CD4-positive, CD25-positive, alpha-beta regulatory T cell (primary cell): ENCODE measurements around the gene ERMARD. TPM values are rescaled to one million over a fixed set of nuclear protein-coding genes. Genes with fewer than 3 reads are reported as not detected.
A peak's percentile ranks its signal among the peaks of the same experiment; 100 is the strongest.

ENCODE experiments used
- ATAC-seq, 2 donors: fragments of 150-1000 bp; cut with Tn5 transposase; one replicate each; pipeline ENCODE4 v1.10.0; 2021; ENCODE audit warnings: low read depth in 2 of 2, moderate number of reproducible peaks in 2 of 2, moderate library complexity in 1 of 2
- DNase-seq, 3 donors: peaks; one replicate each; pipeline versions ENCODE4 v3.0.0 to v3.0.0-alpha.2; 2012 to 2022; ENCODE audit warnings: mixed read lengths in 1 of 3
- H3K27ac ChIP-seq: one replicate; pipeline ENCODE4 v1.7.0; 2013; ENCODE audit warnings: mild to moderate bottlenecking, low read length; ENCODE audit not compliant: insufficient read depth, poor library complexity, severe bottlenecking
- H3K27me3 ChIP-seq: one replicate; pipeline ENCODE4 v1.7.0; 2013; ENCODE audit warnings: low read length; ENCODE audit not compliant: control insufficient read depth, insufficient read depth
- H3K36me3 ChIP-seq: one replicate; pipeline ENCODE4 v1.7.0; 2013; ENCODE audit warnings: mild to moderate bottlenecking, low read length, moderate library complexity; ENCODE audit not compliant: control insufficient read depth, insufficient read depth
- H3K4me1 ChIP-seq: 2 replicates; pipeline ENCODE4 v1.7.0; 2013; ENCODE audit warnings: mild to moderate bottlenecking, low read length; ENCODE audit not compliant: insufficient read depth, control insufficient read depth, poor library complexity, severe bottlenecking
- H3K4me3 ChIP-seq: one replicate; pipeline ENCODE4 v1.7.0; 2013; ENCODE audit warnings: low read depth, mild to moderate bottlenecking, low read length, moderate library complexity
- H3K9me3 ChIP-seq, 2 experiments: 1 replicate in 1 of 2; 2 replicates in 1 of 2; pipeline ENCODE4 v1.7.0; 2013; ENCODE audit warnings: low read length in 2 of 2, mild to moderate bottlenecking in 1 of 2, moderate library complexity in 1 of 2; ENCODE audit not compliant: control insufficient read depth in 2 of 2
- H3K27ac Mint-ChIP-seq, 3 donors: one replicate each; pipeline ENCODE4 v1.8.0; 2020 to 2022; ENCODE audit warnings: mild to moderate bottlenecking in 3 of 3, mixed read lengths in 3 of 3, moderate library complexity in 2 of 3
- H3K27me3 Mint-ChIP-seq: one replicate; pipeline ENCODE4 v1.8.0; 2022; ENCODE audit warnings: mild to moderate bottlenecking, mixed read lengths
- H3K36me3 Mint-ChIP-seq: one replicate; pipeline ENCODE4 v1.8.0; 2020; ENCODE audit warnings: mixed read lengths
- H3K4me1 Mint-ChIP-seq, 4 donors: one replicate each; pipeline ENCODE4 v1.8.0; 2020 to 2022; ENCODE audit warnings: mixed read lengths in 4 of 4, mild to moderate bottlenecking in 1 of 4
- H3K4me3 Mint-ChIP-seq, 4 donors: one replicate each; pipeline ENCODE4 v1.8.0; 2020 to 2022; ENCODE audit warnings: mild to moderate bottlenecking in 4 of 4, mixed read lengths in 4 of 4, moderate library complexity in 3 of 4
- H3K9me3 Mint-ChIP-seq, 7 donors: one replicate each; pipeline ENCODE4 v1.8.0; 2020 to 2022; ENCODE audit warnings: mixed read lengths in 7 of 7, mild to moderate bottlenecking in 3 of 7, moderate library complexity in 2 of 7
- polyA plus RNA-seq, 4 donors: library from polyadenylated mRNA; unstranded; fragments of 300-500 nt; fragmentation: Illumina TruSeq; gene quantifications; one replicate each; pipeline ENCODE4 v1.2.3, GENCODE V29; 2021
- total RNA-seq: library from RNA; stranded (reverse); gene quantifications from one replicate; pipeline ENCODE4 v1.2.3, GENCODE V29; 2022

ERMARD gene
- total and polyA plus RNA-seq, 5 donors from 2014 or later, result 12.4 to 27.3 (median 14.3) TPM

- DNase-seq (no peak), ATAC-seq (no peak)
- no peak overlapping the region for H3K27ac Mint-ChIP-seq
- Histone ChIP-seq H3K9me3 (no peaks in the 10 kb centered on the region), H3K4me1 (no peaks in the 10 kb centered on the region), H3K27me3 (no peaks in the 10 kb centered on the region), H3K27ac (no peak overlapping the region), H3K4me3 (no peak overlapping the region), H3K36me3 (peaks cover 39% of the 10 kb centered on the region)
- H3K27me3 Mint-ChIP-seq, result no peaks in the 10 kb centered on the region
- no peak overlapping the region for H3K4me3 Mint-ChIP-seq
- peaks cover 45% of the 10 kb centered on the region for H3K36me3 Mint-ChIP-seq
- no peaks in the 10 kb centered on the region for H3K9me3 Mint-ChIP-seq
- H3K4me1 Mint-ChIP-seq, result peaks cover 0 to 6% (median 0%) of the 10 kb centered on the region in 4 donors
Measured at GRCh38 chr6:169779896-169780295, 28.5 kb downstream of the ERMARD start.

GRCh38 chr6:169780571-169781091 is 29.2 kb downstream of the ERMARD start:
- Mint-ChIP-seq H3K9me3 (no peaks in the 10 kb centered on the region), H3K27me3 (no peaks in the 10 kb centered on the region), H3K36me3 (peaks cover 39% of the 10 kb centered on the region)

GRCh38 chr6:169782966-169783365 is 31.5 kb downstream of the ERMARD start:
- Histone ChIP-seq H3K4me1 (no peaks in the 10 kb centered on the region), H3K36me3 (peaks cover 24% of the 10 kb centered on the region), H3K27ac (no peak overlapping the region), H3K4me3 (no peak overlapping the region), H3K27me3 (no peaks in the 10 kb centered on the region), H3K9me3 (no peaks in the 10 kb centered on the region)
- DNase-seq, result no peak
- Mint-ChIP-seq H3K27me3 (no peaks in the 10 kb centered on the region), H3K4me3 (no peak overlapping the region), H3K4me1 (no peaks in the 10 kb centered on the region), H3K36me3 (peaks cover 24% of the 10 kb centered on the region), H3K9me3 (no peaks in the 10 kb centered on the region), H3K27ac (no peak overlapping the region)
- ATAC-seq, result no peak

More at GRCh38 chr6:169780571-169781091, 29.2 kb downstream of the ERMARD start:
- no peak for ATAC-seq
- Histone ChIP-seq H3K36me3 (peaks cover 39% of the 10 kb centered on the region), H3K27ac (no peak overlapping the region), H3K27me3 (no peaks in the 10 kb centered on the region), H3K9me3 (no peaks in the 10 kb centered on the region), H3K4me3 (no peak overlapping the region), H3K4me1 (no peaks in the 10 kb centered on the region)
- H3K4me1 Mint-ChIP-seq, result peaks cover 0 to 6% (median 0%) of the 10 kb centered on the region in 4 donors
- no peak for DNase-seq
- no peak overlapping the region for H3K27ac Mint-ChIP-seq
- H3K4me3 Mint-ChIP-seq, result no peak overlapping the region

- Mint-ChIP-seq H3K9me3 (no peaks in the 10 kb centered on the region), H3K4me3 (no peak overlapping the region)
Measured at GRCh38 chr6:169783401-169783800, 32.0 kb downstream of the ERMARD start.

GRCh38 chr6:169783971-169784820 is 32.8 kb downstream of the ERMARD start:
- ATAC-seq (no peak), DNase-seq (no peak)
- peak overlapping the region in 1 of 3 donors; percentile 46 for H3K27ac Mint-ChIP-seq
- Histone ChIP-seq H3K27me3 (no peaks in the 10 kb centered on the region), H3K4me1 (no peaks in the 10 kb centered on the region), H3K36me3 (peaks cover 16% of the 10 kb centered on the region), H3K27ac (no peak overlapping the region), H3K9me3 (no peaks in the 10 kb centered on the region), H3K4me3 (no peak overlapping the region)
- no peaks in the 10 kb centered on the region for H3K9me3 Mint-ChIP-seq
- H3K27me3 Mint-ChIP-seq, result no peaks in the 10 kb centered on the region
- no peaks in the 10 kb centered on the region for H3K4me1 Mint-ChIP-seq
- peaks cover 16% of the 10 kb centered on the region for H3K36me3 Mint-ChIP-seq
- no peak overlapping the region for H3K4me3 Mint-ChIP-seq

More at GRCh38 chr6:169783401-169783800, 32.0 kb downstream of the ERMARD start:
- H3K36me3 ChIP-seq, result peaks cover 22% of the 10 kb centered on the region
- H3K27ac ChIP-seq, result no peak overlapping the region
- H3K27ac Mint-ChIP-seq, result peak overlapping the region in 1 of 3 donors; percentile 95
- H3K9me3 ChIP-seq, result no peaks in the 10 kb centered on the region
- H3K27me3 Mint-ChIP-seq, result no peaks in the 10 kb centered on the region
- H3K4me1 ChIP-seq, result no peaks in the 10 kb centered on the region
- no peaks in the 10 kb centered on the region for H3K4me1 Mint-ChIP-seq
- peaks cover 20% of the 10 kb centered on the region for H3K36me3 Mint-ChIP-seq
- ATAC-seq (no peak), DNase-seq (no peak)
- no peaks in the 10 kb centered on the region for H3K27me3 ChIP-seq
- H3K4me3 ChIP-seq, result no peak overlapping the region

- Mint-ChIP-seq H3K4me1 (peaks cover 0 to 3% (median under 1%) of the 10 kb centered on the region in 4 donors), H3K36me3 (peaks cover 16% of the 10 kb centered on the region), H3K9me3 (no peaks in the 10 kb centered on the region), H3K27me3 (no peaks in the 10 kb centered on the region), H3K4me3 (no peak overlapping the region), H3K27ac (no peak overlapping the region)
- Histone ChIP-seq H3K9me3 (no peaks in the 10 kb centered on the region), H3K4me3 (no peak overlapping the region), H3K4me1 (peaks cover 4% of the 10 kb centered on the region), H3K27me3 (no peaks in the 10 kb centered on the region), H3K36me3 (peaks cover 10% of the 10 kb centered on the region), H3K27ac (no peak overlapping the region)
- ATAC-seq, result no peak
- DNase-seq, result no peak
Measured at GRCh38 chr6:169784821-169785340, 33.5 kb downstream of the ERMARD start.

GRCh38 chr6:169785566-169785965 is 34.1 kb downstream of the ERMARD start:
- DNase-seq, result no peak
- H3K4me3 Mint-ChIP-seq, result no peak overlapping the region
- no peaks in the 10 kb centered on the region for H3K27me3 Mint-ChIP-seq

More at GRCh38 chr6:169785566-169785965, 34.1 kb downstream of the ERMARD start:
- Mint-ChIP-seq H3K27ac (peak overlapping the region in 1 of 3 donors; percentile 38), H3K4me1 (peaks cover 0 to 10% (median 4%) of the 10 kb centered on the region in 4 donors), H3K36me3 (peaks cover 11% of the 10 kb centered on the region), H3K9me3 (no peaks in the 10 kb centered on the region)
- no peak overlapping the region for H3K27ac ChIP-seq
- peaks cover 11% of the 10 kb centered on the region for H3K4me1 ChIP-seq
- H3K4me3 ChIP-seq, result no peak overlapping the region
- no peak for ATAC-seq
- H3K9me3 ChIP-seq, result no peaks in the 10 kb centered on the region
- no peaks in the 10 kb centered on the region for H3K27me3 ChIP-seq
- peaks cover 6% of the 10 kb centered on the region for H3K36me3 ChIP-seq
